ENCODE measurements around the gene PPM1B.
"Not testable (repeated sequence)": the region's sequence is repeated elsewhere in the genome, so short reads cannot be mapped to it uniquely, and the experiment has no call there.

The PPM1B gene

GRCh38 chr2:44168681-44169154 is at the start of gene PPM1B:
Gene PPM1B (plus strand): TSS chr2:44168875. CDS start chr2:44201200, 32,325 bp downstream.
- DNase-seq = peak; percentile 90

- no peak for DNase-seq
These were observed 48.8 kb upstream of the PPM1B start for GRCh38 chr2:44119878-44120277.

- DNase-seq = no peak
These were observed 48.2 kb upstream of the PPM1B start for GRCh38 chr2:44120428-44120827.

GRCh38 chr2:44121899-44122298 is 46.8 kb upstream of the PPM1B start:
- DNase-seq = no peak

- no peak for DNase-seq
These were observed 44.2 kb upstream of the PPM1B start for GRCh38 chr2:44124500-44124899.

- DNase-seq = no peak
These were observed 42.4 kb upstream of the PPM1B start for GRCh38 chr2:44126106-44126797.

- no peak for DNase-seq
These were observed 38.2 kb upstream of the PPM1B start for GRCh38 chr2:44130441-44130840.

GRCh38 chr2:44131177-44131576 is 37.5 kb upstream of the PPM1B start:
- no peak for DNase-seq

- DNase-seq = not testable (repeated sequence)
These were observed 35.1 kb upstream of the PPM1B start for GRCh38 chr2:44133602-44134001.

GRCh38 chr2:44134848-44135247 is 33.8 kb upstream of the PPM1B start:
- DNase-seq = no peak

GRCh38 chr2:44135296-44135695 is 33.4 kb upstream of the PPM1B start:
- DNase-seq = no peak

- DNase-seq = no peak
These were observed 32.9 kb upstream of the PPM1B start for GRCh38 chr2:44135771-44136170.

GRCh38 chr2:44136252-44136651 is 32.4 kb upstream of the PPM1B start:
- DNase-seq = no peak

GRCh38 chr2:44137048-44137447 is 31.6 kb upstream of the PPM1B start:
- DNase-seq = no peak

GRCh38 chr2:44137872-44138551 is 30.7 kb upstream of the PPM1B start:
- DNase-seq = no peak

GRCh38 chr2:44139741-44140140 is 28.9 kb upstream of the PPM1B start:
- no peak for DNase-seq

GRCh38 chr2:44142306-44142705 is 26.4 kb upstream of the PPM1B start:
- DNase-seq = no peak

GRCh38 chr2:44143701-44144100 is 25.0 kb upstream of the PPM1B start:
- no peak for DNase-seq

- no peak for DNase-seq
These were observed 19.7 kb upstream of the PPM1B start for GRCh38 chr2:44148999-44149398.

GRCh38 chr2:44150473-44150872 is 18.2 kb upstream of the PPM1B start:
- no peak for DNase-seq

GRCh38 chr2:44152865-44153669 is 15.6 kb upstream of the PPM1B start:
- no peak for DNase-seq

GRCh38 chr2:44155666-44156446 is 12.8 kb upstream of the PPM1B start:
- no peak for DNase-seq

- no peak for DNase-seq
These were observed 4.9 kb upstream of the PPM1B start for GRCh38 chr2:44163777-44164176.

Measured in 8988T (cell line).